Activated gamma-delta T cell (primary cell): ENCODE measurements around the gene ARPC3.
"Not testable (repeated sequence)": the region's sequence is repeated elsewhere in the genome, so short reads cannot be mapped to it uniquely, and the experiment has no call there.

ENCODE experiments used
- DNase-seq: peaks from one replicate; lab custom pipeline; 2025; lab: John Stamatoyannopoulos, UW

ARPC3 gene

DNA sequence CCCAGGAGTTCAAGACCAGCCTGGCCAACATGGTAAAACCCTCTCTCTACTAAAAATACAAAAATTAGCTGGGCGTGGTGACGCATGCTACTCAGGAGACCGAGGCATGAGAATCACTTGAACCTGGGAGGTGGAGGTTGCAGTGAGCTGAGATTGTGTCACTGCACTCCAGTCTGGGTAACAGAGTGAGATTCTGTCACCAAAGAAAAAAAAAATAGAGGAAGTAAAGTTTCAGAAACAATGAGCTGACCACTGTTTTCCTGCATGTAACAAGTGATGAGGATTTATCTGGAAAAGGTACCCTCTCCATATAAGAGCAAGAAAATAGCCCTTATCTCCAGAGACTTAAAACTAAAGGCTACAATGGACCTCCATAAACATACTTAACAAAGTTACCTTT is 33.0 kb downstream of the ARPC3 start:
- not testable (repeated sequence) for DNase-seq

DNA sequence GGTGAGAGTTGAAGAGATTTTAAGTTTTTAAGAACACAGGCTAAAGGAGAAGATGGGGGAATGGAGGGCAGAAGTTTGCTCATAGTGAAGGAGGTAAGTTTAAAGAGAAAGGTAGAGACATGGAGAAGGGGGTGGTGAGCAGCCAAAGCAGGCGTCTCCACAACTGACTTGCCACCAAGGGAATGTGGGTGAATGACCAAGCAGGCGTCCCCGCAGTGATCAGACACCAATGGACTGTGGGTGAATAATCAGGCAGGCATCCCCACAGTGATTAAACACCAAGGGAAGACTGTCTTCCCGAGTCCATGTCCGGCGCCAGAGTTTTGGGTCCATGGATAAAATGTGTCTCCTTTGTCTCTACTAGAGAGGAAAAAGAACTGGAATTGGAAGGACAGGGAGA is 40.1 kb downstream of the ARPC3 start:
- DNase-seq, result not testable (repeated sequence)

DNA sequence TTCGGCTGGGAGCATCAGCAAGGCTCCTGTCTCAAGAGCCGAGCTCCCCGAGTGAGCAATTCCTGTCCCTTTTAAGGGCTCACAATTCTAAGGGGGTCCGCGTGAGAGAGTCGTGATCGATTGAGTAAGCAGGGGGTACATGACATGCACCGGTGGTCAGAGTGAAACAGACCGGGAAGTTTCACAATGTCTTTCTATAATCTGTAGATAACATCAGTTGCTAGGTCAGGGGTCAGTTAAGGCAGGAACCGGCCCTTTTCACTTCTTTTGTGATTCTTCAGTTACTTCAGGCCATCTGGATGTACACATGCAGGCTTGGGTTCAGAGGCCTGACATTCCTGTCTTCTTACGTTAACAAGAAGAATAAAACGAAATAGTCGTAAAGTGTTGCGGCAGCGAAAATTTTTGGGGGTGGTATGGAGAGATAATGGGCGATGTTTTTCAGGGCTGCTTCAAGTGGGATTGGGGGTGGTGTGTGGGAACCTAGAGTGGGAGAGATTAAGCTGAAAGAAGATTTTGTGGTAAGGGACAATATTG is 44.9 kb downstream of the ARPC3 start:
- DNase-seq, result not testable (repeated sequence)

DNA sequence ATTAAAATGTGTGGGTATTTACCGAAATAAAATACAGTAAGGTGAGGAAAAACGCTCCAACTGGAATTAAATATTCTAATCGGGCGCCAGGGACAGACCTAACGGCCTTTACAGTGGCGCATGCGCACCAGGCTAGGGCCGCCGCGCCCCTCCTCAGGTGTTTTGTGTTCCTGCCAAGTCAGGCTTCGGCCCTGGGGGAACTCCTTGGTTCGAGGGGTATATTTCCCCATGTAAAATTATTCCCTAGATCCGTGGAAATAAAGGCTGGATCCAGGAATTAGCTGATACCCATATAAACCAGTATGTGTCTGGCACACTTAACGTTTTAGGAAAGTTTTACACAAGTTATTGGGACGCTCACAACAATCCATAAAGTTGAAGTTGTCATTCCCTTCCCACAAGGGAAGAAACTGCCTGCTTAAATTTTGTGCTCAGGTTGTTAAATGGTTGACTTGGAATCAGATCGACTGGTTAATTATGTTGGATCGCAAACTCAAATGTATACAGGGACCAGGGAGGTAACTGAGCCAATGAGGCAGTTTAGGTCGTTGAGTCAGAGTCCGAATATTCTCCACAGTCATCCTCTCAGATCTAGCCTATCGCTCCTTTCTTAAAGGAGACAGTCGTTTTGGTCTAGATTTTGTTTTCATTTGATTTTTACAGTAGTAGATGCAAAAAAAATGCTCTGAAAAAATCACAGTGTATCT is 46.0 kb downstream of the ARPC3 start:
- DNase-seq, result peak; percentile 51

DNA sequence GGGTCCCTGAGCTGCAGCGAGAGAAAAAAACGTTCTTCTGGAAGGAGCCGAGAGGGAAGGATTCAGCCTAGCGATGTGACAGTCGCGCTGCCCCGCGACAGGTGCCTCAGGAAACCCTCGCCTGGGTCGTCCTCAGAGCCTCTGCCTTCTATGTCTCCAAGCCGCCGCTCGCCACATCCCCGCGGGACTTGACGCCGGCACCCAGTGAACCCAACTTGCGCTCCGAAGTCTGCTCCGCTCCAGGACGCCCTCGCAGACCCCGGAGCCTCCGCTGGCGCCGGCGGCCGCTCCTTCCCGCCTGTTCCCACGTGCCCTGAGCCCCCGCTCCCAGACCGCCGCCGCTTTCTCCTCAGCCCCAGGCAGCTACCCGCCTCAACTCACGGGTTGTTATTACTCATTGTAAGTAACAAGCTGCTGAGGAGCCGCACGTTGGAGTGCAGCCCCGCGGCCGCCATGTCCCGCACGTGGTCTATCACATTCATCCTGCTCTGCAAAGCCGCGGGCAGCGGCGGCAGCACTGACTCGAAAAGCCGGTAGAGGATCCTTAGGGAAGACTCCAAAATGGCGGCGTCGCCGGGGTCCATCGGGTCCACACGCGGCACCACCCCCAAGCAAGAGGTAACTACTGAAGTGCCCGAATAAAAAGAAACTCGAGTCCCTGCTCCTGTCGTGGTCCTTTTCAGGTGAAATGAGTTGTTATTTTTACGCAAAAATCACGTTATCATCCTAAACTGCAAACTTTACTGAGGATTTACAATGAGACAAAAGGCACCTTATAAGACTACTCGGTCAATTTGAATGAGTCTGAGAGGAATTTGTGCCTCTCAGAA is 46.8 kb downstream of the ARPC3 start, which contains the start of gene ANAPC7:
Gene ANAPC7, minus strand, starts transcription at position 563 of the 830 bp plus-strand sequence. Its CDS starts 81 bp downstream, at position 482.
- DNase-seq, result peak; percentile 71
